Small intestine (tissue), 7 donors: Measurements from ENCODE around the gene EMILIN3. TPM values are rescaled to one million over a fixed set of nuclear protein-coding genes. Genes with fewer than 3 reads are reported as not detected.
A peak's percentile ranks its signal among the peaks of the same experiment; 100 is the strongest.

Source experiments
- DNase-seq, 2 donors: peaks; one replicate each; pipeline versions ENCODE4 v3.0.0 to v3.0.0-alpha.2; 2013
- FAIRE-seq: peaks from 2 replicates; lab custom pipeline; 2012; peaks lifted over from hg19 to GRCh38; lab: Jason Lieb, UNC
- H3K27ac ChIP-seq, 3 donors: one replicate each; pipeline ENCODE4 v1.5.1; 2013; ENCODE audit warnings: low read length in 2 of 3, mild to moderate bottlenecking in 2 of 3, control low read depth in 1 of 3, inconsistent platforms in 1 of 3, low read depth in 1 of 3, moderate library complexity in 1 of 3
- H3K27me3 ChIP-seq, 3 donors: one replicate each; pipeline ENCODE4 v1.6.1; 2013; ENCODE audit warnings: low read length in 3 of 3, inconsistent platforms in 1 of 3; ENCODE audit not compliant: control insufficient read depth in 3 of 3, insufficient read depth in 3 of 3
- H3K36me3 ChIP-seq, 3 donors: one replicate each; pipeline ENCODE4 v1.6.1; 2013; ENCODE audit warnings: low read length in 3 of 3, inconsistent platforms in 1 of 3, low read depth in 1 of 3, mild to moderate bottlenecking in 1 of 3, moderate library complexity in 1 of 3; ENCODE audit not compliant: control insufficient read depth in 3 of 3, insufficient read depth in 2 of 3
- H3K4me1 ChIP-seq, 3 donors: one replicate each; pipeline ENCODE4 v1.6.1; 2013; ENCODE audit warnings: low read length in 2 of 3, inconsistent platforms in 1 of 3, low read depth in 1 of 3, mild to moderate bottlenecking in 1 of 3, moderate library complexity in 1 of 3; ENCODE audit not compliant: control insufficient read depth in 3 of 3, insufficient read depth in 2 of 3
- H3K4me3 ChIP-seq, 3 donors: one replicate each; pipeline ENCODE4 v1.5.1; 2013; ENCODE audit warnings: low read length in 3 of 3, control low read depth in 1 of 3, inconsistent platforms in 1 of 3, low read depth in 1 of 3, mild to moderate bottlenecking in 1 of 3, moderate library complexity in 1 of 3
- H3K9me3 ChIP-seq, 2 donors: one replicate each; pipeline ENCODE4 v1.6.1; 2013; ENCODE audit warnings: low read depth in 1 of 2, low read length in 1 of 2; ENCODE audit not compliant: control insufficient read depth in 2 of 2, insufficient read depth in 1 of 2
- WGBS, 3 donors: extraction: QIAGEN DNeasy Blood & Tissue Kit; methylation state at CpG; one replicate each; pipeline ENCODE4 v1.1.7; 2013; 5-methylcytosine and 5-hydroxymethylcytosine counted together
- polyA plus RNA-seq, 4 donors: library from polyadenylated mRNA; stranded (reverse) in 3 of 4; unstranded in 1 of 4; fragments of 200-250 nt in 3 of 4; fragments of 120-200 nt in 1 of 4; gene quantifications; one replicate each; pipeline versions ENCODE4 v1.2.1 to v1.2.3, GENCODE V29; 2013
- donor health status: healthy with polysubstance abuse.
- donor health status: control.
- donor health status: control.
- donor health status: Bipolar disorder and iron deficiency.
- donor health status: healthy.

The EMILIN3 gene
- polyA plus RNA-seq, 4 donors = 0.54 to 2.6 (median 1.3) TPM

DNA sequence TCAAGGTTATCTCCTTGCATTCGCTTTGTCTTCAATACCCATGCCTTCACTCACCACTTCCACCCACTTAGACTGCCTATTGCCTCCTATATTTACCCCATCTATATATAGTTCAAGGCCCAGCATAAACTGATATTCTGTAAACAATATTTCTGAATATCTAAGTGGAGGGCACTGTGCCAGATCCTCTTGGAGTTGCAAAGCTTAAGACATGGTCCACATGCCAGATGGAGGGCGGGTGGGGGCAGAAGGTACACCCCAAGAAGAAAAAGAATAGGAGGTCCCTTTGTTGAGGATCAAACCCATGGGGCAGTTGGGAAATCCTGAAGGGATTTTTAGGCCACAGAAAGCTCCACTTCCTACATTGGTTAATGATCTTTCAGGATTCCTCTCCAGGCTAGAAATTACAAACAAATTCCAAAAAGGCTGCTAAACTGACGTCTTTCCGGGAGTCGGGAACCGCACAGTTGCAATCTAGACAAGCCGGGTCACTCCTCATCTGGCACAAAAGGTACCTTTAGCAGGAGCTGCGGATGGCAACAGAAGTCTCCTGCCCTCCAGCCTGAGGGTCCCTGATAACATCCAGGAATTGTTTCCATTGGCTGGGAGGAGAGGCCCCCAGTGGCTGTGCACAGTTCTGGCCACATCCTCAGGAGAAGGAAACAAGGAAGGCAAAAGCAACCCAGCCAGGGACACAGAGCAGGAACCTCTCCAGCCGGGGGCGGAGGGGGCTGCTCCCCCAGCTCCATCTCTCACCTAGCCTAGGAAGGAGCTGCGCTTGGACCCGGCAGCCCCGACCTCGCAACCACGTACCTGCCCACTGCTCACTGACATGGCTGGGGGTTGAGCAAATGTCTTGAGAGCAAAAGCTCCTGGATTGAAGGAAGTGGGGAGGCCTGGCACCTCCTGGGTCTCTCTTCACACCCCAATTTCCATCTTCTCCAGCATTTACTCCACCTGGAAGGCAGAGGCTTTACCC lies 31.9 kb downstream of the EMILIN3 start:
- no peak for FAIRE-seq

GRCh38 chr20:41334036-41334435 lies 32.6 kb downstream of the EMILIN3 start:
- Histone ChIP-seq H3K27ac (peak overlapping the region in 1 of 3 donors; percentile 78), H3K36me3 (no peaks in the 10 kb centered on the region), H3K27me3 (no peaks in the 10 kb centered on the region), H3K4me1 (peaks cover 0 to 6% (median 0%) of the 10 kb centered on the region in 3 donors), H3K9me3 (no peaks in the 10 kb centered on the region), H3K4me3 (no peak overlapping the region)
- FAIRE-seq (no peak), DNase-seq (no peak)
- 86 to 100% (median 92%) methylated on average over 2 of the region's 2 CpGs for WGBS, 3 donors

More for the DNA sequence above, 31.9 kb downstream of the EMILIN3 start:
- H3K4me1 ChIP-seq = peaks cover 0 to 5% (median 1%) of the 10 kb centered on the region in 3 donors
- no peaks in the 10 kb centered on the region for H3K9me3 ChIP-seq
- 71 to 92% (median 83%) methylated on average over 15 of the region's 15 CpGs for WGBS, 3 donors
- H3K27me3 ChIP-seq = no peaks in the 10 kb centered on the region
- peak overlapping the region in 1 of 3 donors; percentile 78 for H3K27ac ChIP-seq
- H3K4me3 ChIP-seq = no peak overlapping the region
- no peak for DNase-seq
- no peaks in the 10 kb centered on the region for H3K36me3 ChIP-seq

DNA sequence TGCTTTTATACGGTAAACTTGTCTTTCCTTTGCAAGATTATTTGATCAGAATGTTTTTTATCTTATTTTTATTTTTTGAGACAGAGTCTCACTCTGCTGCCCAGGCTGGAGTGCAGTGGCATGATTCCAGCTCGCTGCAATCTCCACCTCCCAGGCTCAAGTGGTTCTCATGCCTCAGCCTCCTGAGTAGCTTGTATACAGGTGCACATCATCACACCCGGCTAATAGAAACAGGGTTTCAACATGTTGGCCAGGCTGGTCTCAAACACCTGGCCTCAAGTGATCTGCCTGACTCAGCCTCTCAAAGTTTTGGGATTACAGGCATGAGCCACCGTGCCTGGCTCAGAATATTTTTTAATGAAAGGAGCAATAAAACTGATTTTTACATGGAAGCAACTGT lies 34.9 kb downstream of the EMILIN3 start:
- Histone ChIP-seq H3K27me3 (no peaks in the 10 kb centered on the region), H3K36me3 (no peaks in the 10 kb centered on the region), H3K4me3 (no peak overlapping the region), H3K4me1 (peaks cover 0 to 6% (median 0%) of the 10 kb centered on the region in 3 donors), H3K9me3 (no peaks in the 10 kb centered on the region), H3K27ac (no peak overlapping the region)
- no peak for DNase-seq
- FAIRE-seq = no peak
- 73 to 85% (median 78%) methylated on average over 4 of the region's 4 CpGs for WGBS, 3 donors

DNA sequence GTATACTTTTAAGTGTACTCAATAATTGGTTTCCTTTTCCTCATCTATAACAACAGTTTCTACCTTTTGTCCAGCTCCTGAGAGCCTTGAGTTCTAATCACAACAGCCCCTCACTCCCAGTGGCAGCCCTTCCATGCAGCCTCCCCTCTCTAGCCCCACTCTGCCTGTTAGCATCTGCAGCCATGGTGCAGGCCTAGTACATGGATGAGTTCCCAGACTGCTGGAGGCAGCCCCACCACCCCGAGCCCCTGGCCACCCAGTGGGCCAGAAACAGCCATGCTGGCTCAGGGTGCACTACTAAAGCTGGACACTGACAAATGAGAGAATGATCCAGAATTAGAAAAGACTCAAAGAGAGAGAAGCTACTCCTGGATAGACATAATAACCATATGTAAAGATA lies 35.7 kb downstream of the EMILIN3 start:
- no peak overlapping the region for H3K4me3 ChIP-seq
- no peak for DNase-seq
- H3K36me3 ChIP-seq = no peaks in the 10 kb centered on the region
- no peak for FAIRE-seq
- WGBS, 3 donors = 80 to 100% (median 92%) methylated on average over 1 of the region's 1 CpG
- H3K4me1 ChIP-seq = peaks cover 0 to 6% (median 0%) of the 10 kb centered on the region in 3 donors
- no peaks in the 10 kb centered on the region for H3K27me3 ChIP-seq
- no peak overlapping the region for H3K27ac ChIP-seq
- H3K9me3 ChIP-seq = no peaks in the 10 kb centered on the region

DNA sequence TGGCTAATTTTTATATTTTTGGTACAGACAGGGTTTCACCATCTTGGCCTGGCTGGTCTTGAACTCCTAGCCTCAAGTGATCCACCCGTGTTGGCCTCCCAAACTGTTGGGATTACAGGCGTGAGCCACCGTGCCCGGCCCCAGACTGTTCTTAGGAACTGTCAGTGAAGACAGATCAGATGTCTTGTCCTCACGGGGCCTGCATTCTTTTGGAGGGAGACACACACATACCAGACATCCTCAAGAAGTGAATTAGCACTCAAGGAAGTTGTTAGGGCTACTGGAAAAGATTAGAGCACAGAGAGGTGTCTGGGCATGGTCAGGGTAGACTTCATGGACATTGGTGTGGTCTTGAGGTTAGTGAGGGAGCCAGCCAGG lies 36.3 kb downstream of the EMILIN3 start:
- H3K4me1 ChIP-seq = peaks cover 0 to 6% (median 0%) of the 10 kb centered on the region in 3 donors
- H3K9me3 ChIP-seq = no peaks in the 10 kb centered on the region
- FAIRE-seq = no peak
- DNase-seq = no peak
- no peak overlapping the region for H3K4me3 ChIP-seq
- H3K27me3 ChIP-seq = no peaks in the 10 kb centered on the region
- WGBS, 3 donors = 90 to 93% (median 92%) methylated on average over 5 of the region's 5 CpGs
- no peak overlapping the region for H3K27ac ChIP-seq
- no peaks in the 10 kb centered on the region for H3K36me3 ChIP-seq

DNA sequence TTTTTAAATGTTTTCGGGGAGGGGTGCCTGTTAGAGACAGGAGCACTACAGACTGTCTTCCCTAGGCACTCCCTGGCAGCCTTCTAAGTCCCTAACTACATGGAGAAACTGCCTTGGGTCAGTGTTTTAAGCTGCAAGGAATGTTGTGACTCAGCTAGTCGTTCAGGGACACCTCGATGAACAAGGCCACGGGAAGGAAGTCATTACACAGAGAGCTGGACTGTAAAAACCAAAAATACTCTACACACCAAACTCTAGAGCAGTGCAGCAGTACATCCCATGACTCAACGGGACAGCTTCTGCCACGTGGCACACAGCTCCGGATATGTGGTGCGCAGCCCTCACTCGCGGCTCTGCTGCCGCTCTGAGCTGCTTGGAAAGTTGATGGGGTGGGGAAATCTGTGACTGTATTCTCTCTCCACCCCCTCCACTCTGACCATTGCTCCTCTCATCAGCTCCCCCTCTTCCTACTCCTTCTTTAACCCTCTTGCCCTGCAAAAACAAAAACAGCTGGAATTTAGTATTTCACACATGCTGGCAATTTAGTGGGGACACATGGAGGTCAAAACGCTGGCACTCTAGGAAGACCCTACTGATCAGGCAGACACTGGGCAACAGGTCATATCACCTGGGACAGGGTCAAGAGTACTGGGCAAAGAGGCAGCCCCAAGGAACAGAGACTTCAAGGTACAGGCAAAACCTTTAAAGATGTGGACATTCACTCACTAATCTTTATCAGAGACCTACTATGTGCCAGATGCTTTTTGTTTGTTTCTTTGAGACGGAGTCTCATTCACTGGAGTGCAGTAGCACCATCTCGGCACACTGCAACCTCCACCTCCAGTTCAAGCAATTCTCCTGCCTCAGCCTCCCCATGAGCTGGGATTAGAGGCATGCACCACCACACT lies 36.9 kb downstream of the EMILIN3 start:
- Histone ChIP-seq H3K4me3 (no peak overlapping the region), H3K27ac (peak overlapping the region in 1 of 3 donors; percentile 73), H3K27me3 (no peaks in the 10 kb centered on the region), H3K4me1 (peaks cover 0 to 6% (median 0%) of the 10 kb centered on the region in 3 donors), H3K36me3 (no peaks in the 10 kb centered on the region), H3K9me3 (no peaks in the 10 kb centered on the region)
- peak in 1 of 2 donors; percentile 32 for DNase-seq
- no peak for FAIRE-seq
- 45 to 63% (median 52%) methylated on average over 14 of the region's 14 CpGs for WGBS, 3 donors

GRCh38 chr20:41327178-41327577 lies 39.4 kb downstream of the EMILIN3 start:
- Histone ChIP-seq H3K4me1 (peaks cover 0 to 11% (median 0%) of the 10 kb centered on the region in 3 donors), H3K9me3 (no peaks in the 10 kb centered on the region), H3K27ac (no peak overlapping the region), H3K27me3 (no peaks in the 10 kb centered on the region), H3K36me3 (no peaks in the 10 kb centered on the region), H3K4me3 (no peak overlapping the region)
- FAIRE-seq = no peak
- WGBS, 3 donors = 82 to 89% (median 85%) methylated on average over 5 of the region's 5 CpGs
- DNase-seq = no peak

GRCh38 chr20:41320976-41321375 lies 45.6 kb downstream of the EMILIN3 start:
- Histone ChIP-seq H3K36me3 (no peaks in the 10 kb centered on the region), H3K4me1 (peaks cover 3 to 39% (median 4%) of the 10 kb centered on the region in 3 donors), H3K27me3 (no peaks in the 10 kb centered on the region), H3K27ac (peak overlapping the region in 1 of 3 donors; percentile 68), H3K4me3 (no peak overlapping the region), H3K9me3 (no peaks in the 10 kb centered on the region)
- WGBS, 3 donors = 79 to 97% (median 85%) methylated on average over 1 of the region's 1 CpG
- no peak for FAIRE-seq
- peak in 1 of 2 donors; percentile 27 for DNase-seq
